WTC11 (cell line): Measurements from ENCODE around the gene EBP.

Source experiments
- E2F4 ChIP-seq: sonication (generic); formaldehyde crosslinking; IDR thresholded peaks from 2 replicates; pipeline ENCODE4 v1.8.1; 2022; ENCODE audit warnings: low read depth, mild to moderate bottlenecking, moderate library complexity, missing genetic modification reagents, borderline replicate concordance
- NR1H2 ChIP-seq: sonication (generic); formaldehyde crosslinking; IDR thresholded peaks from 2 replicates; pipeline ENCODE4 v1.9.0; 2021; ENCODE audit warnings: mild to moderate bottlenecking, moderate library complexity, missing genetic modification reagents

- TF ChIP-seq NR1H2 (CRISPR knock-in tag) (no peak), E2F4 (CRISPR knock-in tag) (no peak)
These were observed 48.5 kb upstream of the EBP start for GRCh38 chrX:48472851-48473703.
